Esophagus (tissue), 2 donors: ENCODE measurements around the gene MEIS2. TPM values are rescaled to one million over a fixed set of nuclear protein-coding genes. Genes with fewer than 3 reads are reported as not detected.
"Not testable (repeated sequence)": the region's sequence is repeated elsewhere in the genome, so short reads cannot be mapped to it uniquely, and the experiment has no call there.

Source experiments
- H3K27ac ChIP-seq, 2 donors: one replicate each; pipeline ENCODE4 v1.5.1; 2013; ENCODE audit warnings: low read depth in 2 of 2, mild to moderate bottlenecking in 2 of 2, inconsistent platforms in 1 of 2, low read length in 1 of 2, moderate library complexity in 1 of 2
- H3K27me3 ChIP-seq, 2 donors: one replicate each; pipeline ENCODE4 v1.6.1; 2013; ENCODE audit warnings: low read length in 2 of 2, control low read depth in 1 of 2, mild to moderate bottlenecking in 1 of 2; ENCODE audit not compliant: insufficient read depth in 2 of 2, control insufficient read depth in 1 of 2
- H3K36me3 ChIP-seq, 2 donors: one replicate each; pipeline ENCODE4 v1.6.1; 2013; ENCODE audit warnings: low read length in 1 of 2; ENCODE audit not compliant: control insufficient read depth in 2 of 2, insufficient read depth in 2 of 2
- H3K4me1 ChIP-seq, 2 donors: one replicate each; pipeline ENCODE4 v1.6.1; 2013; ENCODE audit warnings: low read length in 1 of 2; ENCODE audit not compliant: control insufficient read depth in 2 of 2, insufficient read depth in 2 of 2
- H3K4me3 ChIP-seq, 2 donors: one replicate each; pipeline ENCODE4 v1.5.1; 2013; ENCODE audit warnings: low read length in 2 of 2, mild to moderate bottlenecking in 2 of 2, low read depth in 1 of 2, moderate library complexity in 1 of 2
- H3K9me3 ChIP-seq, 2 donors: one replicate each; pipeline ENCODE4 v1.6.1; 2013; ENCODE audit warnings: mild to moderate bottlenecking in 2 of 2, low read depth in 1 of 2, low read length in 1 of 2, moderate library complexity in 1 of 2; ENCODE audit not compliant: control insufficient read depth in 2 of 2, insufficient read depth in 1 of 2
- WGBS, 2 donors: extraction: QIAGEN DNeasy Blood & Tissue Kit; methylation state at CpG; one replicate each; pipeline ENCODE4 v1.1.7; 2013; 5-methylcytosine and 5-hydroxymethylcytosine counted together
- polyA plus RNA-seq, 2 donors: library from polyadenylated mRNA; stranded (reverse); fragments of 200-250 nt; gene quantifications; one replicate each; pipeline ENCODE4 v1.2.3, GENCODE V29; 2013
- donor health status: healthy with polysubstance abuse.
- donor health status: Bipolar disorder and iron deficiency.

MEIS2 gene
- polyA plus RNA-seq, 2 donors, result 6.0 to 8.8 TPM

GRCh38 chr15:36994790-36995189, 105.6 kb downstream of the MEIS2 start:
- no peaks in the 10 kb centered on the region for H3K9me3 ChIP-seq
- no peaks in the 10 kb centered on the region for H3K36me3 ChIP-seq
- H3K4me1 ChIP-seq, result no peaks in the 10 kb centered on the region
- 74 to 82% methylated on average over 8 of the region's 8 CpGs for WGBS, 2 donors
- no peak overlapping the region for H3K4me3 ChIP-seq
- no peaks in the 10 kb centered on the region for H3K27me3 ChIP-seq
- H3K27ac ChIP-seq, result no peak overlapping the region

GRCh38 chr15:36992454-36992853, 107.9 kb downstream of the MEIS2 start:
- Histone ChIP-seq H3K36me3 (no peaks in the 10 kb centered on the region), H3K4me3 (no peak overlapping the region), H3K27ac (no peak overlapping the region), H3K9me3 (no peaks in the 10 kb centered on the region), H3K27me3 (no peaks in the 10 kb centered on the region), H3K4me1 (no peaks in the 10 kb centered on the region)
- 82 to 89% methylated on average over 5 of the region's 5 CpGs for WGBS, 2 donors

- no peaks in the 10 kb centered on the region for H3K9me3 ChIP-seq
- no peaks in the 10 kb centered on the region for H3K4me1 ChIP-seq
- H3K27me3 ChIP-seq, result no peaks in the 10 kb centered on the region
- no peaks in the 10 kb centered on the region for H3K36me3 ChIP-seq
- no peak overlapping the region for H3K4me3 ChIP-seq
- H3K27ac ChIP-seq, result no peak overlapping the region
These were observed 111.4 kb downstream of the MEIS2 start for GRCh38 chr15:36988947-36989346.

- Histone ChIP-seq H3K36me3 (no peaks in the 10 kb centered on the region), H3K4me1 (no peaks in the 10 kb centered on the region), H3K4me3 (no peak overlapping the region), H3K9me3 (no peaks in the 10 kb centered on the region), H3K27me3 (no peaks in the 10 kb centered on the region), H3K27ac (no peak overlapping the region)
These were observed 117.9 kb downstream of the MEIS2 start for GRCh38 chr15:36982430-36982829.

GRCh38 chr15:36980281-36980680, 120.1 kb downstream of the MEIS2 start:
- WGBS, 2 donors, result 90 to 94% methylated on average over 2 of the region's 2 CpGs

GRCh38 chr15:36978625-36979024, 121.7 kb downstream of the MEIS2 start:
- Histone ChIP-seq H3K9me3 (no peaks in the 10 kb centered on the region), H3K4me3 (no peak overlapping the region), H3K27me3 (no peaks in the 10 kb centered on the region), H3K27ac (no peak overlapping the region), H3K4me1 (no peaks in the 10 kb centered on the region), H3K36me3 (no peaks in the 10 kb centered on the region)
- WGBS, 2 donors, result 94 to 95% methylated on average over 1 of the region's 1 CpG

More at GRCh38 chr15:36980281-36980680, 120.1 kb downstream of the MEIS2 start:
- H3K4me1 ChIP-seq, H3K9me3 ChIP-seq, H3K27me3 ChIP-seq, H3K4me3 ChIP-seq, H3K27ac ChIP-seq, H3K36me3 ChIP-seq: not testable (repeated sequence)

GRCh38 chr15:36978126-36978525, 122.2 kb downstream of the MEIS2 start:
- Histone ChIP-seq H3K27me3 (no peaks in the 10 kb centered on the region), H3K4me3 (no peak overlapping the region), H3K27ac (no peak overlapping the region), H3K4me1 (no peaks in the 10 kb centered on the region), H3K36me3 (no peaks in the 10 kb centered on the region), H3K9me3 (no peaks in the 10 kb centered on the region)
- 74 to 80% methylated on average over 1 of the region's 1 CpG for WGBS, 2 donors

GRCh38 chr15:36977659-36978058, 122.7 kb downstream of the MEIS2 start:
- Histone ChIP-seq H3K36me3 (no peaks in the 10 kb centered on the region), H3K9me3 (no peaks in the 10 kb centered on the region), H3K27ac (no peak overlapping the region), H3K27me3 (no peaks in the 10 kb centered on the region), H3K4me3 (no peak overlapping the region), H3K4me1 (no peaks in the 10 kb centered on the region)

GRCh38 chr15:36972704-36973103, 127.6 kb downstream of the MEIS2 start:
- 73 to 79% methylated on average over 3 of the region's 3 CpGs for WGBS, 2 donors
- no peak overlapping the region for H3K4me3 ChIP-seq

GRCh38 chr15:36970522-36970921, 129.8 kb downstream of the MEIS2 start:
- H3K36me3 ChIP-seq, result no peaks in the 10 kb centered on the region
- H3K4me1 ChIP-seq, result no peaks in the 10 kb centered on the region
- 85 to 94% methylated on average over 5 of the region's 5 CpGs for WGBS, 2 donors
- no peaks in the 10 kb centered on the region for H3K27me3 ChIP-seq
- no peak overlapping the region for H3K4me3 ChIP-seq
- H3K9me3 ChIP-seq, result no peaks in the 10 kb centered on the region
- no peak overlapping the region for H3K27ac ChIP-seq

More at GRCh38 chr15:36972704-36973103, 127.6 kb downstream of the MEIS2 start:
- Histone ChIP-seq H3K27ac (no peak overlapping the region), H3K9me3 (no peaks in the 10 kb centered on the region), H3K4me1 (no peaks in the 10 kb centered on the region), H3K36me3 (no peaks in the 10 kb centered on the region), H3K27me3 (no peaks in the 10 kb centered on the region)
